Keratinocyte (primary cell): ENCODE data around the gene ITGA7. TPM values are rescaled to one million over a fixed set of nuclear protein-coding genes. Genes with fewer than 3 reads are reported as not detected.

Source experiments
- DNase-seq: peaks from one replicate; pipeline ENCODE4 v3.0.0-alpha.2; 2011; ENCODE audit warnings: low read depth, missing footprints, low spot score
- FAIRE-seq: peaks from 2 replicates; lab custom pipeline; 2011; peaks lifted over from hg19 to GRCh38; lab: Jason Lieb, UNC
- H2AFZ ChIP-seq: 2 replicates; pipeline ENCODE4 v1.6.0; 2012; ENCODE audit warnings: low read length, control low read depth, inconsistent platforms; ENCODE audit not compliant: control insufficient read depth
- H3K27ac ChIP-seq: 2 replicates; pipeline ENCODE4 v1.5.1; 2011; ENCODE audit warnings: low read length; ENCODE audit not compliant: control insufficient read depth, insufficient read depth
- H3K27me3 ChIP-seq: 3 replicates; pipeline ENCODE4 v1.6.0; 2011; ENCODE audit warnings: low read length; ENCODE audit not compliant: control insufficient read depth, insufficient read depth; ENCODE audit errors: extremely low read depth
- H3K36me3 ChIP-seq, 2 experiments: 2 replicates in 1 of 2; 3 replicates in 1 of 2; pipeline ENCODE4 v1.5.1; 2011; ENCODE audit warnings: low read length in 2 of 2, mild to moderate bottlenecking in 1 of 2; ENCODE audit not compliant: control insufficient read depth in 2 of 2, insufficient read depth in 2 of 2; ENCODE audit errors: extremely low read depth in 1 of 2
- H3K4me1 ChIP-seq: 3 replicates; pipeline ENCODE4 v1.5.1; 2011; ENCODE audit warnings: low read length; ENCODE audit not compliant: control insufficient read depth, insufficient read depth; ENCODE audit errors: extremely low read depth
- H3K4me2 ChIP-seq: 3 replicates; pipeline ENCODE4 v1.6.0; 2011; ENCODE audit warnings: low read depth, low read length; ENCODE audit not compliant: control insufficient read depth, insufficient read depth; ENCODE audit errors: extremely low read depth
- H3K4me3 ChIP-seq, 3 experiments: fragments of 200-600 bp in 1 of 3; sonication (generic) in 1 of 3; 2 replicates in 2 of 3; 3 replicates in 1 of 3; pipeline ENCODE4 v1.5.1; 2011 to 2016; ENCODE audit warnings: low read length in 3 of 3, mild to moderate bottlenecking in 3 of 3, control low read depth in 2 of 3, inconsistent platforms in 1 of 3, low read depth in 1 of 3, mixed read lengths in 1 of 3, mixed run types in 1 of 3, moderate library complexity in 1 of 3; ENCODE audit not compliant: control insufficient read depth in 2 of 3, insufficient read depth in 2 of 3; ENCODE audit errors: extremely low read depth in 1 of 3
- H3K79me2 ChIP-seq: 2 replicates; pipeline ENCODE4 v1.6.0; 2012; ENCODE audit warnings: low read length; ENCODE audit not compliant: control insufficient read depth, insufficient read depth
- H3K9ac ChIP-seq: 3 replicates; pipeline ENCODE4 v1.6.0; 2011; ENCODE audit warnings: low read length; ENCODE audit not compliant: control insufficient read depth, insufficient read depth; ENCODE audit errors: extremely low read depth
- H3K9me1 ChIP-seq: 3 replicates; pipeline ENCODE4 v1.6.0; 2011; ENCODE audit warnings: low read length; ENCODE audit not compliant: control insufficient read depth, insufficient read depth; ENCODE audit errors: extremely low read depth
- H3K9me3 ChIP-seq: 2 replicates; pipeline ENCODE4 v1.5.1; 2012; ENCODE audit warnings: low read depth, low read length; ENCODE audit not compliant: control insufficient read depth
- H4K20me1 ChIP-seq: 3 replicates; pipeline ENCODE4 v1.6.0; 2011; ENCODE audit warnings: low read length; ENCODE audit not compliant: control insufficient read depth, insufficient read depth; ENCODE audit errors: extremely low read depth
- EZH2 ChIP-seq: IDR thresholded peaks from one replicate; pipeline ENCODE4 v1.6.1; 2012; ENCODE audit warnings: inconsistent platforms, mild to moderate bottlenecking, low read length, moderate library complexity
- dilution Hi-C: fragments of 300-500 bp; cut with MboI; formaldehyde crosslinking; loops from one replicate; pipeline ENCODE4 v1.7.0; 2020; ENCODE audit warnings: low sequenced_read_pairs; ENCODE audit not compliant: extremely low pct_ligation_motif_present
- polyA plus RNA-seq, 5 experiments: library from polyadenylated mRNA; depleted of rRNA in 3 of 5; stranded (reverse) in 3 of 5; stranded (forward) in 1 of 5; unstranded in 1 of 5; fragments of >200 nt; gene quantifications; 1 replicate in 1 of 5; 2 replicates in 3 of 5; 3 replicates in 1 of 5; pipeline versions ENCODE4 v1.2.1 to v1.2.3, GENCODE V29; 2011 to 2012; ENCODE audit warnings: missing spikeins in 2 of 5, low read depth in 1 of 5, low replicate concordance in 1 of 5
- TF ChIP-seq, protein P1 (sequence below), 3 experiments: IDR thresholded peaks in 1 of 3; conservative IDR thresholded peaks in 1 of 3; optimal IDR thresholded peaks in 1 of 3; 2 replicates in 2 of 3; 3 replicates in 1 of 3; pipeline versions ENCODE3 to v1.5.1; 2011; ENCODE audit warnings: low read length in 3 of 3, mild to moderate bottlenecking in 3 of 3, moderate library complexity in 2 of 3, control low read depth in 1 of 3, inconsistent platforms in 1 of 3; ENCODE audit not compliant: insufficient read depth in 2 of 3; ENCODE audit errors: extremely low read depth in 1 of 3

ITGA7 gene
- polyA plus RNA-seq, 1 donor (not counting 4 experiments of a cell fraction or from before 2014, with no cell fraction given): 0.04 TPM

DNA sequence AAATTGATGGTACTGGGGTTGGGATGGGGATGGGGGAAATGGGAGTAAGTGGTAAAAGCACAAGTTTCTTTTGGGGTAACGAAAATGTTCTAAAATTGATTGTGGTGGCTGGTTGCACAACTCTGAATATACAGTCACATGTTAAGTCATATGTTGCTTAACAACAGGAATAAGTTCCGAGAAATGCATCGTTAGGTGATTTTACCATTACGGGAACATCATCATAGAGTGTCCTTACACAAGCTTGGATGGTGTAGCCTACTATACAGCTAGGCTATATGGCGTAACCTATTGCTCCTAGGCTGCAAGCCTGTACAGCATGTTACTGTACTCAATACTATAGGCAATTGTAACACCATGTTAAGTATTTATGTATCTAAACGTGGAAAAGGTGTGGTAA lies 31.0 kb downstream of the ITGA7 start:
- no peak overlapping the region for H3K27ac ChIP-seq
- no peak for TF ChIP-seq EZH2
- TF ChIP-seq, protein P1, sequence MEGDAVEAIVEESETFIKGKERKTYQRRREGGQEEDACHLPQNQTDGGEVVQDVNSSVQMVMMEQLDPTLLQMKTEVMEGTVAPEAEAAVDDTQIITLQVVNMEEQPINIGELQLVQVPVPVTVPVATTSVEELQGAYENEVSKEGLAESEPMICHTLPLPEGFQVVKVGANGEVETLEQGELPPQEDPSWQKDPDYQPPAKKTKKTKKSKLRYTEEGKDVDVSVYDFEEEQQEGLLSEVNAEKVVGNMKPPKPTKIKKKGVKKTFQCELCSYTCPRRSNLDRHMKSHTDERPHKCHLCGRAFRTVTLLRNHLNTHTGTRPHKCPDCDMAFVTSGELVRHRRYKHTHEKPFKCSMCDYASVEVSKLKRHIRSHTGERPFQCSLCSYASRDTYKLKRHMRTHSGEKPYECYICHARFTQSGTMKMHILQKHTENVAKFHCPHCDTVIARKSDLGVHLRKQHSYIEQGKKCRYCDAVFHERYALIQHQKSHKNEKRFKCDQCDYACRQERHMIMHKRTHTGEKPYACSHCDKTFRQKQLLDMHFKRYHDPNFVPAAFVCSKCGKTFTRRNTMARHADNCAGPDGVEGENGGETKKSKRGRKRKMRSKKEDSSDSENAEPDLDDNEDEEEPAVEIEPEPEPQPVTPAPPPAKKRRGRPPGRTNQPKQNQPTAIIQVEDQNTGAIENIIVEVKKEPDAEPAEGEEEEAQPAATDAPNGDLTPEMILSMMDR (optimal IDR thresholded peaks at IDR 0.05 in 1 of 3, IDR thresholded peaks at IDR 0.05 in 1 of 3, conservative IDR thresholded peaks at IDR 0.05 in 1 of 3; ENCODE audit: extremely low read depth in 1 of 3, insufficient read depth in 2 of 3, low read length in 3 of 3): no peak
- no peak for DNase-seq
- FAIRE-seq: no peak
- H3K36me3 ChIP-seq: no peaks in the 10 kb centered on the region
- H3K79me2 ChIP-seq: no peaks in the 10 kb centered on the region
- peaks cover 11% of the 10 kb centered on the region for H3K27me3 ChIP-seq
- H3K9ac ChIP-seq: no peak overlapping the region
- no peaks in the 10 kb centered on the region for H3K9me1 ChIP-seq
- no peaks in the 10 kb centered on the region for H3K9me3 ChIP-seq
- dilution Hi-C loops: no loop called here
- no peaks in the 10 kb centered on the region for H4K20me1 ChIP-seq
- no peak overlapping the region for H2AFZ ChIP-seq
- H3K4me2 ChIP-seq: no peak overlapping the region
- no peaks in the 10 kb centered on the region for H3K4me1 ChIP-seq
- H3K4me3 ChIP-seq: no peak overlapping the region

DNA sequence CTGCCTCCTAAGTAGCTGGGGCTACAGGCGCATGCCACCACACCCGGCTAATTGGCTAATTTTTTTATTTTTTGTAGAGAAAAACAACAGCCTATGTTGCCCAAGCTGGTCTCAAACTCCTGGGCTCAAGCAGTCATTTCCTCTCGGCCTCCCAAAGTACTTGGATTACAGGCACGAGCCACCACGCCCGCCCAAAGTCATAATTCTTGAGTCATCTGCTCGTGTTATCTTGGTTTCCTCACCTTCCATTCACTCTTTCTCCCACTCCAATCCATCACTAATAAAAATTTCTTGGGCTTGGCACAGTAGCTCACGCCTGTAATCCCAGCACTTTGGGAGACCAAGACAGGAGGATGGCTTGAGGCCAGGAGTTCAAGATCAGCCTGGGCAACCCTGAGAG lies 32.0 kb downstream of the ITGA7 start:
- dilution Hi-C loops: no loop called here
- Histone ChIP-seq H3K27ac (no peak overlapping the region), H3K9ac (no peak overlapping the region), H2AFZ (no peak overlapping the region), H3K9me3 (no peaks in the 10 kb centered on the region), H3K27me3 (peaks cover 4% of the 10 kb centered on the region), H3K79me2 (no peaks in the 10 kb centered on the region), H3K4me3 (no peak overlapping the region), H3K36me3 (no peaks in the 10 kb centered on the region), H3K4me1 (no peaks in the 10 kb centered on the region), H3K9me1 (no peaks in the 10 kb centered on the region), H4K20me1 (no peaks in the 10 kb centered on the region), H3K4me2 (no peak overlapping the region)
- no peak for TF ChIP-seq EZH2
- TF ChIP-seq, protein P1 (optimal IDR thresholded peaks at IDR 0.05 in 1 of 3, IDR thresholded peaks at IDR 0.05 in 1 of 3, conservative IDR thresholded peaks at IDR 0.05 in 1 of 3; ENCODE audit: extremely low read depth in 1 of 3, insufficient read depth in 2 of 3, low read length in 3 of 3): no peak
- DNase-seq: no peak
- no peak for FAIRE-seq
